ENCODE measurements around the gene MLLT3. TPM values are rescaled to one million over a fixed set of nuclear protein-coding genes. Genes with fewer than 3 reads are reported as not detected.

MLLT3 gene
- total RNA-seq, 6 experiments from 2014 or later, result 0.43 to 2.5 (median 1.2) TPM

DNA sequence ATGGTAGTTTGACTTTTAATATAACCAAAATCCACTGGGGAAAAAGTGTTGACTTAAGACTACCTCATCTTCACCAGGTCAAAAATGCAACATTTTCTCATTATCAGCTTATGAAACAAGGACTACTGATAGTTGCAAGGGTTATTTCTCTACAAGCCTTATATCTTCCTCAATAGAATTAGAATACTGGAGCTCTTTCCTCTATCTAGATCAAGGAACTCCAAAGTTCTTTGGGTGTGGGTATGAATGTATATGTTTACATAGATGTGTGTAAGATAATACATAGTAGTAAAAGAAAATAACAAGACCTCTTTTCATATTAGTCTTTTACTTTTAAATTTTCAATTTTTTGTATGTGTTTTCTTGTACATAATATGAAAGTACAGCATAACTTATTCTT, 244.5 kb downstream of the MLLT3 start:
- no peak for DNase-seq
- TF ChIP-seq POLR2A (IDR thresholded peaks at IDR 0.05) (no peak), CTCF (IDR thresholded peaks at IDR 0.05) (no peak)

DNA sequence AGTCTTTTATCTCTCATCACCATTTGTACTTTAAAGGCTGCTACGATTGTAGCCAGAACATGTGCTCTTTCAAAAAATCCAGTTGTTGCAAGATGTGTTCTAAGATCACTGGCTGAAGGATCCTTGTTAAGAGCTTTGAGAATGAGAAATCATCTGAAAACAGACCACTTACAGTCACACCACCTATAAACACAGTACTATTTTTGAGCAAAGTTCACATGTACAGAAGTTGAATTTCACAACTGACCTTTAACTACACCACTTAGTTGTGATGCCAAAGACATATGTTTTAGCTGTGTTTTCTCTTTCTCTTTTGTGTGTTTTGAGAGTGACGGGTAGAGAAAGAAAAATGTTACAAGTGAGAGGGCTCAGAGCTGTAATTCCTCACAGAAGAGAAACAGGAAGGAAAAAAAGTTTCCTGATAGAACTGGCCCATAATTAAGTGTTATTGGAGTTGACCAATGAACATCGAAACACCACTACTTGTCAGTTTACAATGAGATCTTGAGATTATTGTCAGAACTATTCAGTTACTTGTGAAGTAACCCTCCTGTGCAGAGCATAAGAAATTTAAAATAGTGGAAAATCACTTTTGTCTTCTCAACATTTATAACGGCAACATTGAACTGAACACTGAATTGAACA, 245.4 kb downstream of the MLLT3 start:
- WGBS (ENCODE audit: insufficient coverage, low coverage, low lambda C conversion rate, missing lambda C conversion rate), result 37% methylated on average over 4 of the region's 4 CpGs
- Histone ChIP-seq H3K36me3 (no peaks in the 10 kb centered on the region), H3K4me1 (peaks cover 0 to 19% (median 4%) of the 10 kb centered on the region in 4 donors), H3K4me3 (no peak overlapping the region), H3K27me3 (no peaks in the 10 kb centered on the region), H3K9me3 (no peaks in the 10 kb centered on the region), H3K27ac (no peak overlapping the region)
- ATAC-seq, result peak in 3 of 4 donors; percentile 30 to 57 (median 32)
- intact Hi-C loops (cut with DNase I), result no loop called here
- DNase-seq, result no peak
- TF ChIP-seq POLR2A (IDR thresholded peaks at IDR 0.05) (no peak), CTCF (IDR thresholded peaks at IDR 0.05) (no peak)

More for the DNA sequence above, 244.5 kb downstream of the MLLT3 start:
- Histone ChIP-seq H3K9me3 (no peaks in the 10 kb centered on the region), H3K27ac (no peak overlapping the region), H3K27me3 (no peaks in the 10 kb centered on the region), H3K4me3 (no peak overlapping the region), H3K4me1 (peaks cover 0 to 22% (median 4%) of the 10 kb centered on the region in 4 donors), H3K36me3 (no peaks in the 10 kb centered on the region)
- no peak for ATAC-seq
- intact Hi-C loops (cut with DNase I), result no loop called here

- intact Hi-C loops (cut with DNase I), result no loop called here
- no peaks in the 10 kb centered on the region for H3K9me3 ChIP-seq
- TF ChIP-seq CTCF (IDR thresholded peaks at IDR 0.05), result no peak
- no peak for TF ChIP-seq POLR2A (IDR thresholded peaks at IDR 0.05)
- H3K4me1 ChIP-seq, result peaks cover 0 to 19% (median 4%) of the 10 kb centered on the region in 4 donors
- 56% methylated on average over 4 of the region's 4 CpGs for WGBS (ENCODE audit: insufficient coverage, low coverage, low lambda C conversion rate, missing lambda C conversion rate)
- H3K4me3 ChIP-seq, result no peak overlapping the region
- ATAC-seq, result no peak
- H3K36me3 ChIP-seq, result no peaks in the 10 kb centered on the region
- no peaks in the 10 kb centered on the region for H3K27me3 ChIP-seq
- no peak overlapping the region for H3K27ac ChIP-seq
- no peak for DNase-seq
These were observed 246.3 kb downstream of the MLLT3 start for GRCh38 chr9:20376042-20376441.

DNA sequence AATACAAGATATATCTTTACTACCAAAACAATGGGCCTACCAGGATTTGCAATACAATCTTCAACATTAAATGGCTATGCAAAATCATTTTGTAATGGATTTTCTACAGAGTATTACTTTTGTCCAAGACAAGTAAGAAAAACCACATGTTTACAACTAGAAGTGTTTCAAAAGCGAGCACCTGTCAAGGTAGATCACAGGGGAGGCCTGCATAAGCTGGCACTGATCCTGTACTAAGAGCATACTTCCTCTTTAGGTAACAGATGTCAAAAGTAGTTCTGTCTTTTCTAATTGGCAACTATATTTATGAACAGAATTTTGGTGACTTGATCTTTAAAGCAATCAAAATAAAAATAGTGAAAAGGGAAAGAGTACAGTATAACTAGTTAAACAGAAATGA, 249.0 kb downstream of the MLLT3 start:
- DNase-seq (no peak), ATAC-seq (no peak)
- no peak for TF ChIP-seq CTCF (IDR thresholded peaks at IDR 0.05)
- no peak for TF ChIP-seq POLR2A (IDR thresholded peaks at IDR 0.05)
- no peak overlapping the region for H3K27ac ChIP-seq
- no peak overlapping the region for H3K4me3 ChIP-seq
- H3K36me3 ChIP-seq, result no peaks in the 10 kb centered on the region
- H3K4me1 ChIP-seq, result peaks cover 0 to 5% (median 0%) of the 10 kb centered on the region in 4 donors
- 58% methylated on average over 1 of the region's 1 CpG for WGBS (ENCODE audit: insufficient coverage, low coverage, low lambda C conversion rate, missing lambda C conversion rate)
- H3K27me3 ChIP-seq, result no peaks in the 10 kb centered on the region
- intact Hi-C loops (cut with DNase I), result no loop called here
- H3K9me3 ChIP-seq, result no peaks in the 10 kb centered on the region

All from right lobe of liver (tissue), 6 donors.